Ascending aorta (tissue), 2 donors: ENCODE measurements around the gene PRR15L. TPM values are rescaled to one million over a fixed set of nuclear protein-coding genes. Genes with fewer than 3 reads are reported as not detected.

Experiments
- DNase-seq, 2 donors: peaks; one replicate each; pipeline ENCODE4 v3.0.0-alpha.2; 2019; ENCODE audit warnings: low spot score in 2 of 2
- H3K27ac ChIP-seq, 2 donors: fragments of 200-600 bp; sonication (generic); one replicate each; pipeline ENCODE4 v1.5.1; 2016 to 2017; ENCODE audit warnings: mild to moderate bottlenecking in 1 of 2
- H3K27me3 ChIP-seq: fragments of 200-600 bp; sonication (generic); one replicate; pipeline ENCODE4 v1.5.1; 2017
- H3K36me3 ChIP-seq, 2 donors: fragments of 200-600 bp; sonication (generic); one replicate each; pipeline ENCODE4 v1.5.1; 2016
- H3K4me1 ChIP-seq, 2 donors: fragments of 200-600 bp; sonication (generic); one replicate each; pipeline ENCODE4 v1.5.1; 2016 to 2017; ENCODE audit warnings: mild to moderate bottlenecking in 1 of 2
- H3K4me3 ChIP-seq, 2 donors: fragments of 200-600 bp; sonication (generic); one replicate each; pipeline ENCODE4 v1.5.1; 2016 to 2017; ENCODE audit warnings: mild to moderate bottlenecking in 1 of 2
- H3K9me3 ChIP-seq, 2 donors: fragments of 200-600 bp; sonication (generic); one replicate each; pipeline ENCODE4 v1.5.1; 2016
- intact Hi-C: fragments of 100-400 bp; cut with DNase I; formaldehyde crosslinking; loops from one replicate; pipeline ENCODE4 v1.15.1; 2023
- total RNA-seq: library from RNA; depleted of rRNA; stranded (reverse); fragments of >200 nt; gene quantifications from one replicate; pipeline ENCODE4 v1.1.0, GENCODE V29; 2016
- TF ChIP-seq, protein P1 (sequence below), 3 experiments: fragments of 200-600 bp in 2 of 3; fragments of 450-650 bp in 1 of 3; sonication (generic) in 2 of 3; IDR thresholded peaks; one replicate each; pipeline ENCODE4 v1.5.1; 2016 to 2019; ENCODE audit warnings: antibody characterized with exemption in 3 of 3, mild to moderate bottlenecking in 1 of 3, moderate library complexity in 1 of 3

Gene PRR15L
- total RNA-seq, 1 donor from 2014 or later: not detected

DNA sequence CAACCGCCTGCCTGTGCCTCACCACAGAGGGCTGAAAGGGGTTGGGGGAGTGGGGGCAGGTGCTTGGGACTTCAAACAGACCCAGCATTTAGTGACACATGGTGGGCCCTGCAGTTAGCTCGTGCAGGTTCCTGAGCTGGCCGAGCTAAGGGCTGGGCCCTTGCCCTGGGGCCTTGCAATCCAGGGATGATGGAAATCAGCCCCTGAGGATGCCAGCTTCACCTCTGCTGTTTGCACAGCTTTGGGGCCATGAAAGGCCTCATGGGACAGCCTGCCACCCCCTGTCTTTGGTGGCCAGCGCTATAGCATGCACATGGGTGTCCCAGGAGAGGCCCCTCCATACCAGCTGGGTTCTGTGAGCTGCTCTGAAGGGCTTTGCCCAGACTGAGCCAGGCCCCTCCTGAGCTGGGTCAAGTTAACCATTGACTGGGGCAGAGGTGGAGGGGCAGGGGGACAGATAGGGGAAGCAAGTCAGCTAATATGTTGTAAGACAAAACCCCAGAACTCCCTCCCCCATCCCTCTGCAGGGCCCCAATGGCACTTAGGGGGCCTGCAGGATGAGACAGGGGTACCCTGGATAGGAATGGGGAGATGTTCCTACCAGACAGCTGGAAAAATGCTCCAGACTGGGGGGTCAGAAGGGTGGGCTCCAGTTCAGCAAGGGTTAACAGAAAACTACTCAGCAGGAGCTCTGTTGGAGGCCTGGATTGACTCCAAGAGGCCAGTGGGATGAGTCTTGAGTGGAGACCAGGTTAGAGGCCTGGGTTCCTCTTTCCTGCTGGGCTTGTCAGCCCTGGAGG is 692 bp downstream of the PRR15L start:
- Histone ChIP-seq H3K27ac (no peak overlapping the region), H3K4me3 (no peak overlapping the region), H3K27me3 (no peaks in the 10 kb centered on the region), H3K36me3 (no peaks in the 10 kb centered on the region), H3K9me3 (no peaks in the 10 kb centered on the region), H3K4me1 (no peaks in the 10 kb centered on the region)
- intact Hi-C loops: no loop called here
- TF ChIP-seq, protein P1, sequence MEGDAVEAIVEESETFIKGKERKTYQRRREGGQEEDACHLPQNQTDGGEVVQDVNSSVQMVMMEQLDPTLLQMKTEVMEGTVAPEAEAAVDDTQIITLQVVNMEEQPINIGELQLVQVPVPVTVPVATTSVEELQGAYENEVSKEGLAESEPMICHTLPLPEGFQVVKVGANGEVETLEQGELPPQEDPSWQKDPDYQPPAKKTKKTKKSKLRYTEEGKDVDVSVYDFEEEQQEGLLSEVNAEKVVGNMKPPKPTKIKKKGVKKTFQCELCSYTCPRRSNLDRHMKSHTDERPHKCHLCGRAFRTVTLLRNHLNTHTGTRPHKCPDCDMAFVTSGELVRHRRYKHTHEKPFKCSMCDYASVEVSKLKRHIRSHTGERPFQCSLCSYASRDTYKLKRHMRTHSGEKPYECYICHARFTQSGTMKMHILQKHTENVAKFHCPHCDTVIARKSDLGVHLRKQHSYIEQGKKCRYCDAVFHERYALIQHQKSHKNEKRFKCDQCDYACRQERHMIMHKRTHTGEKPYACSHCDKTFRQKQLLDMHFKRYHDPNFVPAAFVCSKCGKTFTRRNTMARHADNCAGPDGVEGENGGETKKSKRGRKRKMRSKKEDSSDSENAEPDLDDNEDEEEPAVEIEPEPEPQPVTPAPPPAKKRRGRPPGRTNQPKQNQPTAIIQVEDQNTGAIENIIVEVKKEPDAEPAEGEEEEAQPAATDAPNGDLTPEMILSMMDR (IDR thresholded peaks at IDR 0.05): no peak
- no peak for DNase-seq

DNA sequence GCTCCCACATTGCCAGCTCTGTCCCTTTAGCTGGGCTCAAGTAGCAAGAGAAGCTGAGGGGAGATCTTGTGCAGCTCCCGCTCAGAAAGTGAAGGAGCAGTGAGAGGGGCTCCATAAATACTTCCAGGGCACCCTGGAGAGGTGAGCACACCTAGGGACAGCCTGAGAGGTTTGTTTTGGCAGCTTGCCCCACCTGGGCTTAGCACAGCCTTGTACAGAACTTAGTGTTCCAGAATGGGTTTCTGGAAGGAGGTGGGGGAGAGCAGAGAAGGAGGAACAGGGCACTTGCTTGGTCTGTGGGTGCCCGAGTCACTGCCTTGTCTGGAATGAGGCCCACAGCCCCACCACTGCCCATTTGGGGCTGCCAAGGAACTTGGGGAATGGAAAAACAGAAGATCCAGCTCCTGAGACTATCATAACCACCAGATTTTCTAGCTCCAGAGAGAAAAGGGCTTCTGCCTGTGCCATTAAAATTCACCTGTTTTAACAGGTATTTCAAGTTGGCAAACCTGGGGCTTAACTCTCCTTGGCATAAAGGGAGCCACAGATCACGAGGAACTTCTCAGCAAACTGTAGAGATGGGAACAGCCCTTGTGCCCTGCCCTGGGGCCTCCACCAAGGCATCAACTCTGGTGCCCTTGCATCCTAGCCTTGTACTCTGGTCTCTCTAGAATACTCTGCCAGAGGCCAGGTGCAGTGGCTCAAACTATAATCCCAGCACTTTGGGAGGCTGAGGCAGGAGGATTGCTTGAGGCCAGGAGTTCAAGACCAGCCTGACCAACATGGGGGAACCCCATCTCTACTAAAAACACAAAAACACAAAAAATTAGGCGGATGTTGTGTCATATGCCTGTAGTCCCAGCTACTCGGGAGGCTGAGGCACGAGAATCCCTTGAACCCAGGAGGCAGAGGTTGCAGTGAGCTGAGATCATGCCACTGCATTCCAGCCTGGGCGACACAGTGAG is 1.9 kb downstream of the PRR15L start:
- no peaks in the 10 kb centered on the region for H3K36me3 ChIP-seq
- no peaks in the 10 kb centered on the region for H3K9me3 ChIP-seq
- H3K27ac ChIP-seq: no peak overlapping the region
- H3K4me1 ChIP-seq: no peaks in the 10 kb centered on the region
- TF ChIP-seq, protein P1 (IDR thresholded peaks at IDR 0.05): no peak
- no peak overlapping the region for H3K4me3 ChIP-seq
- intact Hi-C loops: no loop called here
- no peak for DNase-seq
- no peaks in the 10 kb centered on the region for H3K27me3 ChIP-seq

DNA sequence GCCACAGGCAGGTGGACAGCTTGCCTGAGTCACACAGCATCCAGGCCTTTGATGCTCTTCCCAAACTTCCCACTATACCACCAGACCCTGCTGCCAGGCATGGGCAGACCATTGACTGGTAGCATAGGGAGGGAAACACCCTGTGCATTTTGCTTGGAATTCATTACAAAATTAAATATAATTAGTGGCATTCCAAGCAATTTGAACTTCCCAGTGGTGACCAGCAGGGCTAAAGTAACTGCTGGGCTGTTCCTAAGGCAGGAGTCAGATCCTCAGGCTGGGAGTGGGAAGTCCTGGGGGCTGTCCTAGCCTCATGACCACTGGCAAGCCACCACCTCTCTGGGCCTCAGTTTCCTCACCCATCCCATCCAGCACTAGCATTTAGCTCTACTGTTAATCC is 3.8 kb downstream of the PRR15L start:
- Histone ChIP-seq H3K27ac (no peak overlapping the region), H3K4me1 (peaks cover 3 to 5% of the 10 kb centered on the region in 2 donors), H3K36me3 (no peaks in the 10 kb centered on the region), H3K27me3 (no peaks in the 10 kb centered on the region), H3K4me3 (no peak overlapping the region), H3K9me3 (no peaks in the 10 kb centered on the region)
- intact Hi-C loops: no loop called here
- TF ChIP-seq, protein P1 (IDR thresholded peaks at IDR 0.05): no peak
- no peak for DNase-seq

DNA sequence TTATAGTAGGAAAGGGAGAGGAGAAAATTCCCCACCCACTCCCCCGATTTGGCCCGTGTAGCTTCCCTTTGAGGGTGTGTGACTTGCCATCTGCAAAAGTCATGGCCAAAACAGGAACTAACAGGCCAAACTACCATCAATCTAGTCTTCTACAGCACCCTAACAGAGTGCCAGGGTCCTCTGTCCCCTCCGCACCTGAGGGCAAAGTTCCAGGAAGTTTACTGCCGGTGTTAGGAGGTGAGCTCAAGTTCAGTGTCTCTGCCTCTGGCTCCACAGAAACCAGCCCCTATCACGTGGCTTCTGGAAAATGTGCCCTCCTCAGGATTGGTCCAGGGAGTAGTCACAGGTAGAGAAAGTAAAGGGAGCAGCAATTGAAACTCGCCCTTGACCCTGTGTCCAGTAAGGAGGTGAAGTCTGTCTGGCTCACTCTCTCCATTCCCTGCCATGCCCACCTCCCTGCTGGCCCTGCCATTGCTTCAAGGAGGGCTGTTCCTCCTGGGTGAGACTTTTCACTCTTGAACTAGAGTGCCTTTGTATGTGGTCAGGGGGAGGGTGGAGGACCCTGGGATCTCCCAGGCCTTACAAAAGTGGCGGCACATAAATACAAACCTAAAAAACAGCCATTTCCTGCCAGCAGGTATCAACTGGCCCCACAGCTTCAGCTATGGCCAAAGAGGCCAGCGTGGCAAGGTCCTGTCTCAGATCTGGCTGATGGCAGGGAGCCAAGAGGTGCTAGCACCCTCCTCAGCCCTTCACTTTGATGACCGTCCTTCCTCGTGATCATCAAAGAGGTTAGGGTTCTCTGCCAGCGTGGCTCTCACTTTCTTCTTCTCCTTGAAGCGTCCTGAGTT is 5.3 kb downstream of the PRR15L start:
- Histone ChIP-seq H3K9me3 (no peaks in the 10 kb centered on the region), H3K36me3 (peaks cover 0 to 10% of the 10 kb centered on the region in 2 donors), H3K4me3 (no peak overlapping the region), H3K27ac (no peak overlapping the region), H3K27me3 (no peaks in the 10 kb centered on the region), H3K4me1 (peaks cover 3 to 9% of the 10 kb centered on the region in 2 donors)
- TF ChIP-seq, protein P1 (IDR thresholded peaks at IDR 0.05): no peak
- no peak for DNase-seq
- intact Hi-C loops: no loop called here

DNA sequence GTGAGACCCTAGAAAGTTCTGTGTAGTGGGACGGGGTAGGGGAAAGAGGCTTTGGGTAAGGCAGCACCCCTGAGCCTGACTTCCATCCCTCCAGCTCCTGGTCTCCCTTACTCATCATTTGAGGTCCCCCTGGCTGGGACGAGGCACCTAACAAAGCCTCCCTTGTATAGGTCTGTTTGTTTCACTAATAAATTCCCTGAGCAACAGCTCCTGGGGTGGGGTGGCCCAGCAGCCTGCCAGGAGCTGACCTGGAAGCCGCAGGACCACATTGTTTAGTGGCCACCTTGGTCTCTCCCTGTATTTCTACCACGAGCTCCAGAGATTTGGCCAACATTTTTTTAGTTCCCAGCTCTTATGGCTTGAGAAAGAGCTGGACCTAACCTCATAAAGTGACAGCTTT is 7.2 kb downstream of the PRR15L start:
- TF ChIP-seq, protein P1 (IDR thresholded peaks at IDR 0.05): no peak
- Histone ChIP-seq H3K36me3 (peaks cover 0 to 18% of the 10 kb centered on the region in 2 donors), H3K27ac (no peak overlapping the region), H3K27me3 (no peaks in the 10 kb centered on the region), H3K4me3 (no peak overlapping the region), H3K9me3 (no peaks in the 10 kb centered on the region), H3K4me1 (peaks cover 3 to 11% of the 10 kb centered on the region in 2 donors)
- DNase-seq: no peak
- intact Hi-C loops: no loop called here
